Fibroblast of mammary gland (primary cell): ENCODE measurements around the gene CCL17.

ENCODE experiments used
- DNase-seq: peaks from one replicate; pipeline ENCODE4 v3.0.0-alpha.2; 2010; ENCODE audit warnings: low read depth
- H3K4me3 ChIP-seq: 2 replicates; pipeline ENCODE4 v1.5.1; 2011; ENCODE audit warnings: low read depth, mild to moderate bottlenecking, low read length, moderate library complexity; ENCODE audit not compliant: control insufficient read depth
- TF ChIP-seq, protein P1 (sequence below): conservative IDR thresholded peaks from 2 replicates; pipeline ENCODE4 v1.5.1; 2011; ENCODE audit warnings: low read depth, low read length, inconsistent platforms; ENCODE audit not compliant: control insufficient read depth, insufficient read depth

CCL17 gene

DNA sequence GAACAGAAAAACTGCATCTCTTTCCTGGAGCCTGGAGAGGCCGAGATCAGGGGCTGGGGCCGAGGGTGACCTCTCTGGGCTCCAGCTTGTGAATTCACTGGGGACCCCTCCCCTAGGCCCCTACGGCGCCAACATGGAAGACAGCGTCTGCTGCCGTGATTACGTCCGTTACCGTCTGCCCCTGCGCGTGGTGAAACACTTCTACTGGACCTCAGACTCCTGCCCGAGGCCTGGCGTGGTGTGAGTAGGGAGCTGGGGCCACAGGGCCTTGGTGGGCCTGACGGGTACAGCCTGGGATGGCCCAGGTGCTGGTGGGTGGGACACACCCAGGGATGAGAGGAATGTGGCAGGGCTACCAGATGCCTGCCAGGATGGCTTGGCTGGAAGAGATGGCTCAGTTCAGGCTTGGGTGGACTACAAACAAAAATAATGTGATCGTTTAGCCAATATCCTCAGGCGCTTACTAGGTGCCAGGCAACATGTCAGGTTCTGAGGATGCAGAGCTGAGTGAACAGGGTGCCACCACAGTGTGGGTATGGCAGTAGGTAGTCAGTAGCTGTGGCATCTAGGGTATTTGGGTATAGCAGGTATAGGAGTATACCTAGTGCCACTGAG is 44.1 kb upstream of the CCL17 start:
- TF ChIP-seq, protein P1, sequence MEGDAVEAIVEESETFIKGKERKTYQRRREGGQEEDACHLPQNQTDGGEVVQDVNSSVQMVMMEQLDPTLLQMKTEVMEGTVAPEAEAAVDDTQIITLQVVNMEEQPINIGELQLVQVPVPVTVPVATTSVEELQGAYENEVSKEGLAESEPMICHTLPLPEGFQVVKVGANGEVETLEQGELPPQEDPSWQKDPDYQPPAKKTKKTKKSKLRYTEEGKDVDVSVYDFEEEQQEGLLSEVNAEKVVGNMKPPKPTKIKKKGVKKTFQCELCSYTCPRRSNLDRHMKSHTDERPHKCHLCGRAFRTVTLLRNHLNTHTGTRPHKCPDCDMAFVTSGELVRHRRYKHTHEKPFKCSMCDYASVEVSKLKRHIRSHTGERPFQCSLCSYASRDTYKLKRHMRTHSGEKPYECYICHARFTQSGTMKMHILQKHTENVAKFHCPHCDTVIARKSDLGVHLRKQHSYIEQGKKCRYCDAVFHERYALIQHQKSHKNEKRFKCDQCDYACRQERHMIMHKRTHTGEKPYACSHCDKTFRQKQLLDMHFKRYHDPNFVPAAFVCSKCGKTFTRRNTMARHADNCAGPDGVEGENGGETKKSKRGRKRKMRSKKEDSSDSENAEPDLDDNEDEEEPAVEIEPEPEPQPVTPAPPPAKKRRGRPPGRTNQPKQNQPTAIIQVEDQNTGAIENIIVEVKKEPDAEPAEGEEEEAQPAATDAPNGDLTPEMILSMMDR = no peak
- no peak for DNase-seq
- H3K4me3 ChIP-seq = no peak overlapping the region

- H3K4me3 ChIP-seq = no peak overlapping the region
- no peak for DNase-seq
- TF ChIP-seq, protein P1 = no peak
These were observed 43.2 kb upstream of the CCL17 start for GRCh38 chr16:57361404-57361803.

DNA sequence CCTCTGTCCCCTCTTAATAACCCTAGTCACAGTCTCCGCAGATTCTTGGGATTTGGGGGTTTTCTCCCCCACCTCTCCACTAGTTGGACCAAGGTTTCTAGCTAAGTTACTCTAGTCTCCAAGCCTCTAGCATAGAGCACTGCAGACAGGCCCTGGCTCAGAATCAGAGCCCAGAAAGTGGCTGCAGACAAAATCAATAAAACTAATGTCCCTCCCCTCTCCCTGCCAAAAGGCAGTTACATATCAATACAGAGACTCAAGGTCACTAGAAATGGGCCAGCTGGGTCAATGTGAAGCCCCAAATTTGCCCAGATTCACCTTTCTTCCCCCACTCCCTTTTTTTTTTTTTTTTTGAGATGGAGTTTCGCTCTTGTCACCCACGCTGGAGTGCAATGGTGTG is 40.4 kb upstream of the CCL17 start:
- TF ChIP-seq, protein P1 = no peak
- no peak overlapping the region for H3K4me3 ChIP-seq
- no peak for DNase-seq

DNA sequence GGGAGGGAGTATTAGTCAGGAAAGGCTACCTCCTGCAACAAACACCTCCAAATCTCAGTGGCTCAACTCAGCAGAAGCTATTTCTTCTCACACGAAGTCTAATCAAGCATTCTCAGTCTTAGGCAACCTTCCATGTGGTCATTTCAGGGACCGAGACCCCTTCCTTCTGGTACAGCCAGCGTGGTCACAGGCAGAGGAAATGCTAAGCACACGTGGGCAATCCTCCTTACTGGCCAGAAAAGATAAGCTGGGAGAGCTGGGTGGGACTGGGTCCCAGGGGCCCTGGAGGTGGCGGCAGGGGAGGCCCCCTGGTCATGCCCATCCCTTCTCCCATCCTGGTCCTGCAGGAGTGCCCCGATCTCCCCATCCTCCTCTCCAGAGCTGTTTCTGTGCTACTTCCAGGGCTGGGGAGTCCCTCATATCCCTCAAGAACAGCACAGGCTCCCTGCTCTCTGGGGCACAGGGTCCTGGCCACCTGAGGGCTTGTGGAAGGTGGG is 38.0 kb upstream of the CCL17 start:
- TF ChIP-seq, protein P1 = no peak
- H3K4me3 ChIP-seq = no peak overlapping the region
- no peak for DNase-seq

DNA sequence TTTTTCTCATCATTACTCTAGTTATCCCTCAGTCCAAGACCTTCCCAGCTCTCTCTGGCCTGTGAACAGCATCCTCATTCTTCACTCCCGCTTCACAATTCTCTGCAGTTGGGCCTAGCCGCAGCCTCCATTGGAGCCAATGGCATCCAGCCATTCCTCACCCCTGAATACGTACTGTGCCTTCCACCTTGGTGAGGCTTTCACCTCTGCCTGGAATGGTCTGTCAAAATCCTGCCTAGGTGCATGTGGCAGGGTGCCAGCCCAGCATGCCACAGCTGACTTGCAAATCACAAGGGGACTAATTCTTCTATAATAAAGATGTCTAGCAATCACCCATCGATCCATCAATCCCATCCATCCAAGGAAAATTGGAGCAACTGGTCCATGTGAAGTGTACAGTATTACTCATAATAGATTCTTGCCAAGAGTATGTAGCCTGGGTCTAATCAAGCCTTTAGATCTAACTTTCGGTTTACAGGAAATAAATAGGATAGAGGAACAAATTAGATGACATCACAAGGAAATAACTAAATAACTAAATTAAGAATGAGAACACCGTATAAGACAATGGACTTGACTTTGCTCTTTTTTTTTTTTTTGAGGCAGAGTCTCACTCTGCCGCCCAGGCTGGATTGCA is 37.3 kb upstream of the CCL17 start:
- no peak overlapping the region for H3K4me3 ChIP-seq
- peak; percentile 44 for DNase-seq
- TF ChIP-seq, protein P1 = no peak

- no peak overlapping the region for H3K4me3 ChIP-seq
These were observed 32.8 kb upstream of the CCL17 start for GRCh38 chr16:57371494-57372371.

More at GRCh38 chr16:57371494-57372371, 32.8 kb upstream of the CCL17 start:
- TF ChIP-seq, protein P1 = no peak
- DNase-seq = no peak
